Spinal cord (tissue), 10 donors: ENCODE measurements around the gene PDE4D. TPM values are rescaled to one million over a fixed set of nuclear protein-coding genes. Genes with fewer than 3 reads are reported as not detected.
"Not testable (repeated sequence)": the region's sequence is repeated elsewhere in the genome, so short reads cannot be mapped to it uniquely, and the experiment has no call there.

Source experiments
- DNase-seq, 6 donors: peaks; one replicate each; pipeline versions ENCODE4 v3.0.0 to v3.0.0-alpha.2; 2013 to 2015; ENCODE audit warnings: low spot score in 6 of 6, low read depth in 4 of 6
- H3K27ac ChIP-seq: one replicate; pipeline ENCODE4 v1.5.1; 2013; ENCODE audit warnings: low read depth, low read length, control low read depth
- H3K27me3 ChIP-seq: one replicate; pipeline ENCODE4 v1.6.1; 2013; ENCODE audit warnings: low read length; ENCODE audit not compliant: control insufficient read depth, insufficient read depth
- H3K36me3 ChIP-seq: one replicate; pipeline ENCODE4 v1.6.1; 2013; ENCODE audit warnings: low read length; ENCODE audit not compliant: control insufficient read depth, insufficient read depth
- H3K4me1 ChIP-seq: one replicate; pipeline ENCODE4 v1.6.1; 2013; ENCODE audit warnings: low read length; ENCODE audit not compliant: control insufficient read depth, insufficient read depth
- H3K4me3 ChIP-seq: one replicate; pipeline ENCODE4 v1.5.1; 2013; ENCODE audit warnings: low read depth, low read length, control low read depth
- H3K9me3 ChIP-seq: one replicate; pipeline ENCODE4 v1.6.1; 2013; ENCODE audit warnings: low read length; ENCODE audit not compliant: control insufficient read depth, insufficient read depth
- WGBS: methylation state at CpG from one replicate; pipeline ENCODE4 v1.1.5; 2013; ENCODE audit warnings: missing lambda C conversion rate; ENCODE audit not compliant: insufficient coverage; 5-methylcytosine and 5-hydroxymethylcytosine counted together
- polyA plus RNA-seq, 2 donors: library from polyadenylated mRNA; unstranded; fragments of 120-200 nt; gene quantifications; one replicate each; pipeline ENCODE4 v1.2.1, GENCODE V29; 2013; ENCODE audit not compliant: insufficient read length in 2 of 2
- total RNA-seq, 2 donors: library from RNA; depleted of rRNA in 1 of 2; stranded (reverse); fragments of 120-200 nt in 1 of 2; fragments of >200 nt in 1 of 2; gene quantifications; one replicate each; pipeline versions ENCODE4 v1.2.3 to v1.2.4, GENCODE V29; 2013 to 2014
- donor health status: healthy.

PDE4D gene
- total and polyA plus RNA-seq, 4 donors = 16.1 to 84.0 (median 37.0) TPM

- Histone ChIP-seq H3K4me1 (no peaks in the 10 kb centered on the region), H3K9me3 (no peaks in the 10 kb centered on the region), H3K4me3 (no peak overlapping the region), H3K36me3 (no peaks in the 10 kb centered on the region), H3K27me3 (no peaks in the 10 kb centered on the region), H3K27ac (no peak overlapping the region)
- no CpG with 5 or more reads among the region's 1 CpG for WGBS
- no peak for DNase-seq
Measured at GRCh38 chr5:59391576-59391975, 501.9 kb downstream of the PDE4D start.

GRCh38 chr5:59390989-59391388 is 502.5 kb downstream of the PDE4D start:
- Histone ChIP-seq H3K36me3 (no peaks in the 10 kb centered on the region), H3K27ac (no peak overlapping the region), H3K4me3 (no peak overlapping the region), H3K4me1 (no peaks in the 10 kb centered on the region), H3K27me3 (no peaks in the 10 kb centered on the region), H3K9me3 (no peaks in the 10 kb centered on the region)
- DNase-seq = no peak

DNA sequence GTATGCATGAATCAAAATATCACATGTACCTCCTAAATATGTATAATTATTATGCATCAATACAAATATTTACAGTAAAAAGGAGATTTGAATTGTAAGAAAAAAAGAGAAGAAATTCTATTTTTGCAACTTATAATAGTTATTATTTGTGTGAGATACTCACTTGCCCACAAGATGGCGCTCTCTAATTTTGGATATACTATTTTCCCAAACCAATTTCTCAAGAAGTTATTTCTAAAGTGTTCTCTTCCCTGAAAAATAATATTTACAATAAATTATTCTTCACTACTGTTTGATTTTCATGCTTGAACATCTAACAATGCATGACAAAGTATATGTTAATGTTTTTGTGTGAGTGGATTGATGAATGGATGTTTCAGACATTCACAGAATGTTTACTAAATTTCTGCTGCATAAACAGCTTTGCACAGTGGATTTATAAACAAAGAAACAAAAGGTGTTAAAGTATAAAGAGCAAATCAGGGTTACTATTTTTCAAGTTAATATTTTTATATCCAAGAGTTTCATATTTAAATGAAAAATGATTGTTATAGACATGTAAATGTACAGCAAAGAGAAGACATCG is 503.4 kb downstream of the PDE4D start:
- Histone ChIP-seq H3K27ac (no peak overlapping the region), H3K27me3 (no peaks in the 10 kb centered on the region), H3K4me3 (no peak overlapping the region), H3K4me1 (no peaks in the 10 kb centered on the region), H3K36me3 (no peaks in the 10 kb centered on the region), H3K9me3 (no peaks in the 10 kb centered on the region)
- no CpG with 5 or more reads among the region's 2 CpGs for WGBS
- DNase-seq = peak in 4 of 6 donors; percentile 52 to 85 (median 62)

- DNase-seq = no peak
- Histone ChIP-seq H3K27ac (no peak overlapping the region), H3K4me1 (no peaks in the 10 kb centered on the region), H3K27me3 (no peaks in the 10 kb centered on the region), H3K4me3 (no peak overlapping the region), H3K36me3 (no peaks in the 10 kb centered on the region), H3K9me3 (no peaks in the 10 kb centered on the region)
Measured at GRCh38 chr5:59387127-59387526, 506.4 kb downstream of the PDE4D start.

GRCh38 chr5:59385700-59386099 is 507.8 kb downstream of the PDE4D start:
- DNase-seq = no peak

GRCh38 chr5:59380350-59380951 is 513.1 kb downstream of the PDE4D start:
- Histone ChIP-seq H3K4me3 (no peak overlapping the region), H3K36me3 (no peaks in the 10 kb centered on the region), H3K27me3 (no peaks in the 10 kb centered on the region), H3K27ac (no peak overlapping the region), H3K4me1 (no peaks in the 10 kb centered on the region), H3K9me3 (no peaks in the 10 kb centered on the region)
- peak in 3 of 6 donors; percentile 39 to 85 (median 79) for DNase-seq
- WGBS = no CpG with 5 or more reads among the region's 1 CpG

More at GRCh38 chr5:59385700-59386099, 507.8 kb downstream of the PDE4D start:
- H3K27me3 ChIP-seq = no peaks in the 10 kb centered on the region
- no peak overlapping the region for H3K27ac ChIP-seq
- no peaks in the 10 kb centered on the region for H3K9me3 ChIP-seq
- no peaks in the 10 kb centered on the region for H3K4me1 ChIP-seq
- no CpG with 5 or more reads among the region's 2 CpGs for WGBS
- H3K36me3 ChIP-seq = no peaks in the 10 kb centered on the region
- no peak overlapping the region for H3K4me3 ChIP-seq

- H3K36me3 ChIP-seq, H3K27ac ChIP-seq, H3K4me1 ChIP-seq, DNase-seq, H3K27me3 ChIP-seq, H3K4me3 ChIP-seq: not testable (repeated sequence)
- no CpG with 5 or more reads among the region's 1 CpG for WGBS
- H3K9me3 ChIP-seq = peaks cover 13% of the 10 kb centered on the region
Measured at GRCh38 chr5:59374036-59374435, 519.5 kb downstream of the PDE4D start.

- Histone ChIP-seq H3K36me3 (no peaks in the 10 kb centered on the region), H3K4me1 (no peaks in the 10 kb centered on the region), H3K27me3 (no peaks in the 10 kb centered on the region), H3K27ac (no peak overlapping the region), H3K9me3 (peaks cover 13% of the 10 kb centered on the region), H3K4me3 (no peak overlapping the region)
- no peak for DNase-seq
- no CpG with 5 or more reads among the region's 4 CpGs for WGBS
Measured at GRCh38 chr5:59371525-59372127, 521.9 kb downstream of the PDE4D start.

- WGBS = 80% methylated on average over 1 of the region's 4 CpGs
Measured at GRCh38 chr5:59368951-59369350, 524.6 kb downstream of the PDE4D start.

DNA sequence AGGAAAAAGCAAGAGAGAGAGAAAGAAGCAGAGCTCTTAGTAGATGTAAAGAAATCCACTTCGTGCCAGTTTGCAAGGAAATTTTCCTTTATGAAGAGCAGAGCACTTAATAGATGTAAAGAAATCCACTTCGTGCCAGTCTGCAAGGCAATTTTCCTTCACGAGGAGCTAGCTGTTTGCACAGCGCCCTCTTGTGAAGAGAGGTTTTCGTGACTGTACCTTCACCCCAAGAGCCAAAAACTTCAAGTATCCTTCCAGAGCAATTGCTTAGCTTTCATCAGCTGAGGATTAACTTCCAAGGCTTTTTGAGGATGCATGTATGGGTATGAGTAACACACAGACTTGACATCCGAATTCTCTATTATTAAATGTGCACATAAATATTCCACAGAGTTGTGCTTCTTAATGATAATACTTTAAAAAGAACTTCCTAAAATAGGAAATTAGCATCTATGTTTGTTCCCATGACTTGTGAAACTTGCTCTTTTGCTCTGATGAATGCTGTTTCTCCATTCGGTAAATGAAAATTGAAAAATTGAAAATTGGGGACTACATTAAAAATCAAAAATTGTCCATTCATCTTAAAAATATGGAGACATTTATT is 525.6 kb downstream of the PDE4D start:
- H3K36me3 ChIP-seq = no peaks in the 10 kb centered on the region
- no peaks in the 10 kb centered on the region for H3K27me3 ChIP-seq
- no peaks in the 10 kb centered on the region for H3K4me1 ChIP-seq
- WGBS = 0% methylated on average over 1 of the region's 7 CpGs
- no peak overlapping the region for H3K27ac ChIP-seq
- H3K4me3 ChIP-seq = no peak overlapping the region
- H3K9me3 ChIP-seq = no peaks in the 10 kb centered on the region
- peak in 5 of 6 donors; percentile 45 to 89 (median 57) for DNase-seq

More at GRCh38 chr5:59368951-59369350, 524.6 kb downstream of the PDE4D start:
- Histone ChIP-seq H3K4me1 (no peaks in the 10 kb centered on the region), H3K27me3 (no peaks in the 10 kb centered on the region), H3K9me3 (peaks cover 7% of the 10 kb centered on the region), H3K27ac (no peak overlapping the region), H3K4me3 (no peak overlapping the region), H3K36me3 (no peaks in the 10 kb centered on the region)
- no peak for DNase-seq
